HepG2 (cell line): ENCODE data around the gene CDC14B.

ENCODE experiments used
- CEBPG ChIP-seq: IDR thresholded peaks from 2 replicates; pipeline ENCODE4 v1.6.1; 2016
- CTCF ChIP-seq: sonication (generic); formaldehyde crosslinking; IDR thresholded peaks from 2 replicates; pipeline ENCODE4 v1.5.0; 2020; ENCODE audit warnings: mild to moderate bottlenecking, missing genetic modification reagents, moderate library complexity
- GTF2F1 ChIP-seq: fragments of 150-350 bp; IDR thresholded peaks from 2 replicates; pipeline ENCODE4 v1.6.1; 2014; ENCODE audit warnings: low read length
- NR3C1 ChIP-seq: sonication (generic); formaldehyde crosslinking; IDR thresholded peaks from 2 replicates; pipeline ENCODE4 v1.4.0; 2020; ENCODE audit warnings: missing genetic modification reagents
- SKIL ChIP-seq: sonication (generic); formaldehyde crosslinking; IDR thresholded peaks from 2 replicates; pipeline ENCODE4 v1.8.0; 2022; ENCODE audit warnings: missing genetic modification reagents, mild to moderate bottlenecking, moderate library complexity, borderline replicate concordance
- SMAD3 ChIP-seq: sonication (generic); formaldehyde crosslinking; IDR thresholded peaks from 2 replicates; pipeline ENCODE4 v1.4.0; 2020; ENCODE audit warnings: missing genetic modification reagents

- TF ChIP-seq SMAD3 (CRISPR knock-in tag) (no peak), GTF2F1 (no peak), CTCF (CRISPR knock-in tag) (no peak), NR3C1 (CRISPR knock-in tag) (no peak), SKIL (CRISPR knock-in tag) (no peak), CEBPG (CRISPR knock-in tag) (no peak)
Measured at GRCh38 chr9:96461336-96461735, 158.3 kb downstream of the CDC14B start.
